Mononuclear cell (primary cell): Measurements from ENCODE around the gene HSPB9. TPM values are rescaled to one million over a fixed set of nuclear protein-coding genes. Genes with fewer than 3 reads are reported as not detected.
A peak's percentile ranks its signal among the peaks of the same experiment; 100 is the strongest.

Experiments used
- H3K27me3 ChIP-seq: 2 replicates; pipeline ENCODE4 v1.6.0; 2011; ENCODE audit warnings: low read length, control low read depth; ENCODE audit not compliant: insufficient read depth
- H3K4me1 ChIP-seq: 2 replicates; pipeline ENCODE4 v1.5.1; 2011; ENCODE audit warnings: mild to moderate bottlenecking, low read length, control low read depth; ENCODE audit not compliant: insufficient read depth
- H3K4me3 ChIP-seq: 2 replicates; pipeline ENCODE4 v1.5.1; 2011; ENCODE audit warnings: mild to moderate bottlenecking, low read length, moderate library complexity
- H3K9me3 ChIP-seq: 2 replicates; pipeline ENCODE4 v1.5.1; 2011; ENCODE audit warnings: low read depth, mild to moderate bottlenecking, control low read depth, low read length
- total RNA-seq: library from RNA; depleted of rRNA; stranded (reverse); fragments of >200 nt; gene quantifications from one replicate; pipeline ENCODE4 v1.2.3, GENCODE V29; 2012

Gene HSPB9
- total RNA-seq, 1 donor = not detected

DNA sequence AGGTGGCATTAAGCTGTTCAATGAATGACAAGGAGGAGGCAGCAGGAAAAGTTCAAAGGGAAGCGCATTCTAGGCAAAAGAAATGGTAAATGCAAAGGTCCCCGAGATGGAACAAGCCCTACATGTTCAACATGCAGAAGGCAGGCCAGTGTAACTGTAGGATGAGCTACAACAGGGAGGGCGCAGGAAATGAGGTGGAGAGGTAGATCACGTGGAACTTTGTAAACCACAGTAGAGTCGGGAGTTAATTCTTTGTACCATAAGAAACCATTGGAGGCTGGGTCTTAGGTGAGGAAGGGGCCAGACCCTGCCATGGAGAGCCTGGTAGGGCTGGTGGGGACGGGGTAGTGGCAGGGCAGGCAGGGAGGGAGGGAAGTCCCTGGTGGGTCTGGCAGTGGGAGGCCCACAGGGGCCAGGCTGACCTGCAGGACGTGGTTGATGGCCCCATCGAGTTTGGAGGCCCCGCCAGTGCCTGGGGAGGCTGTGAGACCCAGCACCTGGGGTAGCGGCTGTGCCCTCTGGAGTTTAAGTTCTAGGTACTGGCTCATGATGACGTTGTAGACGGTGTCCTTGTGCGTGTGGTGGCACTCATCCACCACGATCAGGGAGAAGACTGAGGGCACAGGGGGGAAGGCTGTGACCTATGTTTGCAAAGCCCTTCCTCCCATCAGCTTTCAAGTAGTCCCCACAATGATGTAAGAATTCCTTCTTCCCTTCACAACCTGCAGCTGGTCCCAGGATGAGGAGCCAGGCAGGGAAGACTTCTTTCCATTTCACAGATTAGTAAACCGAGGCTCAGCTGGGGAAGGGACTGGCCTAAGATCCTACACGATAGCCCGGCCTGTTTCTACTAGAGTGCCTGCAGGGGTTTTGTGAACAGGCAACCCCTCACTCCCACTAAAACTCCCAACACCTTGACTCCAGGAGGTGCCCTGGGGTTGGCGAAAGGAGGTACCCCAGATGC is 12.0 kb upstream of the HSPB9 start:
- H3K4me1 ChIP-seq = peaks cover 34% of the 10 kb centered on the region
- no peaks in the 10 kb centered on the region for H3K9me3 ChIP-seq
- no peak overlapping the region for H3K4me3 ChIP-seq
- H3K27me3 ChIP-seq = no peaks in the 10 kb centered on the region

DNA sequence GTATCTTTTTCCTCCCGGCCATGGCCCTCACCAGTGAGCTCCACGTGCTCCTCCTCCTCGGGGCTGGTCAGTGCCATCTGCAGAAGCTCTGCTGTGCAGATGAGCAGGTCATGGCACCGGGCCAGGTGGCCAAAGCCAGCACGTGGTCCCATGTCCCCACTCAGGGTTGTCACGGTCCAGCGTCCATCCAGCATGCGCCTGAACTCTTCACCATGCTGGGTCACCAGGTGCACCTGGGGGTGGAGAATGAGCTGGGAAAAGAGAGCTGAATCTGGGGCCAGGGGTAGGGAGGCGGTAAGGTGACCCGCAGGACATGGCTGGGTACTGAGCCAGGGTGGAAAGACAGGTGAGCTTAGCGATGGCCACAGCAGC is 11.4 kb upstream of the HSPB9 start:
- H3K4me3 ChIP-seq = no peak overlapping the region
- no peaks in the 10 kb centered on the region for H3K9me3 ChIP-seq
- H3K27me3 ChIP-seq = no peaks in the 10 kb centered on the region
- peaks cover 37% of the 10 kb centered on the region for H3K4me1 ChIP-seq

DNA sequence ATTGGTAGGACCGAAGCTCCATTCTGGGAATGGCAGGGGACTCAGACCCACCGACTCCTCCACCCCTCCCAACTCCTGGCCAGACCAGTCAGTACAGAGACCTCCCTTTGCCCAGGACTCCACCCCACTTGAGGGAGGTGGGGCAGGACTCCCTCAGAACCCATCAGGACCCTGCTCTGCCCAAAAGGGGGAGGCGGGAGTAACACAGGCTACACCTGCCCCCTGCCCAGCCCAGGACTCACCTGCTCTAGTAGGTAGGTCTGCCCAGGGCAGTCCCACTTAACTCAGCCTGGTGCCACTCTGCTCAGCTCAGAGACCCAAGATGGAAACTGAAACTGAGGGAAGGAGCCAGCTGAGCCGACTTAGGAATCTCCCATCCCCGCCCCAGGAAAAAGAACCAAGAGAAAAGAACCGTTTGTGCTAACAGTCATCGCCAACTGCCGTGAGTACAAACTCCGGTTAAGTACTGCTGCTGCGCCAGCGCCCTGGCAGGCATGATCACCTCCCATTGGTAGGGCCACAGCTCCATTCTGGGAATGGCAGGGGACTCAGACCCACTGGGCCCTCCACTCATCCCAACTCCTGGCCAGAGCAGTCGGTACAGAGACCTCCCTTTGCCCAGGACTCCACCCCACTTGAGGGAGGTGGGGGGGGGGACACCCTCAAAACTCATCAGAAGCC is 10.6 kb upstream of the HSPB9 start:
- H3K9me3 ChIP-seq = no peaks in the 10 kb centered on the region
- peaks cover 39% of the 10 kb centered on the region for H3K4me1 ChIP-seq
- peak overlapping the region; percentile 39 for H3K4me3 ChIP-seq
- no peaks in the 10 kb centered on the region for H3K27me3 ChIP-seq

DNA sequence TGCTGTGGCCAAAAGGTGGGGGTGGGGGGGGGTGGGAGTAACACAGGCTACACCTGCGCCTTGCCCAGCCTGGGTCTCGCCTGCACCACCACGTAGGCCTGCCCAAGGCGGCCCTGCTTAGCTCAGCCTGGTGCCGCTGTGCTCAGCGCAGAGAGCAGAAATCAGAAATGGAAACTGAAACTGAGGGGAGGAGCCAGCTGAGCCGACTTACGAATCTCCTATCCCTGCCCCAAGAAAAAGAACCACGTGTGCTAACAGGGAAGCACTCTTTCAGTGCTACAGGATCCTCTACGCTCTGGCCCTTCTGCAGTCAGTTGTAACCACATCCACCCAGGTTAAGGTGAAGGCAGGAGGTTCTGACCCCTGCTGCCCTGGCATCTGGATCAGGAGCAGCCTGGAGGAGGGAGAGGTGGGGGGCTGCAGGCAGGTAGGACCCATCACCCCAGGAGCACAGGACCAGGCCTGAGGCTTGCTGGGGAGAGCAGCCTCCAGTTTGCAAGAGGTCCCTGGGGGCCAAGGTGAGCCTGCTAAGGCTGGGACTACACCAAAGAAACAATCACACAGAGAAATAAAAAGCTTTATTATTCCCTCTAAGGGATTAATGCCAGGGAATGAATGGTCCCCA is 9.9 kb upstream of the HSPB9 start, which contains the start of gene DHX58:
Gene DHX58, minus strand, starts transcription at position 163 of the 625 bp plus-strand sequence. CDS start 822 bp downstream, outside the sequence.
- Histone ChIP-seq H3K4me1 (peaks cover 34% of the 10 kb centered on the region), H3K27me3 (no peaks in the 10 kb centered on the region), H3K4me3 (peak within 1 kb of the TSS; percentile 39), H3K9me3 (no peaks in the 10 kb centered on the region)

DNA sequence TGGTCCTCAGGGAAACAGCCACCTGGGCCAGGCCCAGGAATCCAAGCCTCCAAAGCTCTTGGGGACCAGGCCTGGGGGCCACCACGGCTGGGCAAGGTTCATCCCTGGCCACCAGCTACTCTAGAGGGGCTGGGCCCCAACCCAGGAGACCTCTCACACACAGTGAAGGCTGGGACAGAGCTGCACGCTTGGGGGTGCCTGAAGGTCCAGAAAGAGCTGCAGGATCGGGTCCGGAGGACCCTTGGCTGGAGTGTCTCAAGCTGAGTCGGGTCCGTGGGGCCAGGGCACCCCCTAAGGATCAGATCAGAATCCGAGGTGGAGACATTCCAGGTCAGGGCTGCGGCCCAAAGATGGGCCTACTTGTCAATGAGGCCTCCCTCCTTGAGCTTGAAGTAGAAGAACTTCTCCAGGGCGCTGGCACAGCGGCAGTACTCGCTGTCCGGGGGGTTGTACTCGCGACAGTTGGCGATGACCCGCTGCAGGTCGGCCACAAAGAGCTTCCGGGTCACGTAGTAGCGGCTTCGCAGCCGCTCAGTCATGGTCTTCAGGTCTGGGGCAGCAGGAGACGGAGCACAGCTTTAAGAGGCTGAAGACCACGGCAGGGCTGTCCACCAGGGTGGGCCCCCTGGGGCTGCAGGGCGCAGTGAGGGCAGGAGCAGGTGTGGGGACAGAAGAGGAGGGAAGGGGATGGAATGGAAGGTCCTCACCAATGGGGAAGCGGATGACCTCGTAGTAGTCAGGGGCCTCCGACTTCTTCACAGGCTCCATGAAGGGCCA is 9.1 kb upstream of the HSPB9 start:
- H3K4me3 ChIP-seq = no peak overlapping the region
- no peaks in the 10 kb centered on the region for H3K9me3 ChIP-seq
- peaks cover 30% of the 10 kb centered on the region for H3K4me1 ChIP-seq
- H3K27me3 ChIP-seq = no peaks in the 10 kb centered on the region

DNA sequence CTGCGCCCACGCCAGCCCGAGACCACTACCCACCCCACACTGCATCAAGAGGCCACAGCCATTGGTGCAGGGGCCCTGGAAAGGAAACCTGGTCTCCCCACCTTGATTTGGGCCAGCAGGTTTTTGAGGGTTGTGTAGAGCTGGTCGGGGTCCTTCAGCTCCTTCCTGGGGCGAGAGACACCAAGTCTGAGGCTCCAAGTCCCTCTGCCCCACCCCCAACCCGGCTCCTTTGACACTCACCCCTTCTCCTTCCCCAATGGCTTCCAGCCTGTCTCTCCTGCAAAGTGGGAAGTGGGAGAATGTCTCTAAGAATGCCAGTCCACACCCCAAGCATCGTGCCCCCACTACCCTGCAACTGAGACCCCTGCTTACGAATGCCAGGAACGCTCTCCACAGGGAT is 8.5 kb upstream of the HSPB9 start:
- H3K4me1 ChIP-seq = peaks cover 30% of the 10 kb centered on the region
- no peaks in the 10 kb centered on the region for H3K27me3 ChIP-seq
- H3K9me3 ChIP-seq = no peaks in the 10 kb centered on the region
- no peak overlapping the region for H3K4me3 ChIP-seq

DNA sequence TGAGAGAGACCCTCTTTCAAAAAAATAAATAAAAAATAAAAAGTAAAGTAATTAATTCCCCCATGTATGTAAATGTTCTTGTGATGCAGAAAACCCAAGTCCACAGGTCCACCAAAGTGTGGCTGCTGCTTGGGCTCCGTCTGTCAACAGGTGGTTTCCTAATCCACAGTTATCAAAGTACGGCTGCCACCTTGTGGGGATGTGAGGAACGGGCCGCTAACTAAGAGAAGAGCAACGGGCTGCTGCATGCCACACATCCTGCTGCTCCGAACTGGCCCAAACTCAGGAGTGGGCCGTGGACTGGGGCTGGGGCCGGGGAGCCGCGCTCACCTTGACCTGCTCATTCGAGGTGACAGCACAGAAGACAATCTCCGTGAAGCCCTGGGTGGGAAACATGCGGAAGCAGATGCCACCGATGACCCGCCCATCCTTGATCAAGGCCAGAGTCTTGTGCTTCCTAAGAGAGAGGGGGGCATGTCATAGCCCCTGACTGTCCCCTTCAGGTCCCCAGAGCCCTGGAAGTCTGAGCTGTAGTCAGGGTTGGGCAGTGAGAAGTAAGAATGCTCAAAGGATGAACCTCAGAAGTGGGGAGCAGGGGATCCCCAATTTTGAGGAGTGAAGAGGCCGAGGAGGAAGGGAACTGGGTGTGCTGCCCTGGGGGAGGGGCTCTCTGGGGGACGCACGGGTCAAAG is 5.8 kb upstream of the HSPB9 start:
- H3K4me3 ChIP-seq = no peak overlapping the region
- no peaks in the 10 kb centered on the region for H3K9me3 ChIP-seq
- H3K27me3 ChIP-seq = no peaks in the 10 kb centered on the region
- H3K4me1 ChIP-seq = peaks cover 36% of the 10 kb centered on the region

DNA sequence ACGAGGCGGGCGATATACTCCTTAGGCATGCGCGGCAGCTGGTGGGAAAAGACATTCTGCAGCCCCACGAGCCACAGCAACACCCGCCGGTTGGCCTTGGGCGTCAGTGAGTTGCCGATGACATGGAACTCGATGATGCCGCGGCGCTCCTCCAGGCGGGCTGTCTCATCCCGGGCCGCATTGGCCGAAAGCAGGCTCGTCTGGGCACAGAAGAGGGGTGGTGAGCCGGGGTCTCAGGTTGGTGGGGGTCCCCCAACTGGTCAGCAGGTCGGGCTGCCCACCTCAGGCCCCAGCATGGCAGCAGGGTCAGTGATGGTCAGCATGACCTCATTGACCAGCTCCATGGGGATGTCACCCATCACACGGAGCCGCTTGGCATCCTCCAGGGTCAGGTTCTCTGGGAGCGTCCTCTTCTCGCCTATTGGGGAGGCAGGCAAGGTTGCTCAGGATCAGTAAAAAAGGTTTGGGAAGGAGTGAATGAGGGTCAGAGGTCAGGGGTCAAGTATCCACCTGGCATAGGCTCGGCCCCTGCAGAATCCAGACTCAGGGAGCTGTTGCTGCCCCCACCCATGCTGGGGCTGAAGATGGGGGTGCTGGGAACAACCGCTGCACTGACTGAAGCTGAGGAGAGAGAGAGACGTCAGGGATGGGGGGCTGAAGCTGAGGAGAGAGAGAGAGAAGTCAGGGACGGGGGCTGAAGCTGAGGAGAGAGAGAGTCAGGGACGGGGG is 5.0 kb upstream of the HSPB9 start:
- Histone ChIP-seq H3K9me3 (no peaks in the 10 kb centered on the region), H3K4me1 (peaks cover 32% of the 10 kb centered on the region), H3K4me3 (no peak overlapping the region), H3K27me3 (no peaks in the 10 kb centered on the region)

DNA sequence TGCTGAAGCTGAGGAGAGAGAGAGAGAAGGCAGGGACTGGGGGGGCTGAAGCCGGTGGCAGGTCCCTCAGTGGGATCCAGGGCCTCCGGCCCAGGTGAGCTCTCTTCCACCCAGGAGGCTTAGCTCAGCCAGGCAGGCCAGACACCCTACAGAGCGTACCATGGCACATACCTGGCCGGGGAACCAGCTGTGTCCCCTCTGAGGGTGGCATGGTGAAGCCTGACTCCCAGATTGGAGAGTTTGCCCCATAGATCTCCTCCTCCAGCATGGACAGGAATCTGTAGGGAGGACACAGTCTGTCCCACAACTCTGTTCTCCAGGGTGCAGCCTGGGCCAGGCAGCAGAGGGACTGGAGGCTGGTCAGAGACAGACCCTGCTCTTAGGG is 4.5 kb upstream of the HSPB9 start:
- H3K9me3 ChIP-seq = no peaks in the 10 kb centered on the region
- no peaks in the 10 kb centered on the region for H3K27me3 ChIP-seq
- peaks cover 26% of the 10 kb centered on the region for H3K4me1 ChIP-seq
- H3K4me3 ChIP-seq = no peak overlapping the region

DNA sequence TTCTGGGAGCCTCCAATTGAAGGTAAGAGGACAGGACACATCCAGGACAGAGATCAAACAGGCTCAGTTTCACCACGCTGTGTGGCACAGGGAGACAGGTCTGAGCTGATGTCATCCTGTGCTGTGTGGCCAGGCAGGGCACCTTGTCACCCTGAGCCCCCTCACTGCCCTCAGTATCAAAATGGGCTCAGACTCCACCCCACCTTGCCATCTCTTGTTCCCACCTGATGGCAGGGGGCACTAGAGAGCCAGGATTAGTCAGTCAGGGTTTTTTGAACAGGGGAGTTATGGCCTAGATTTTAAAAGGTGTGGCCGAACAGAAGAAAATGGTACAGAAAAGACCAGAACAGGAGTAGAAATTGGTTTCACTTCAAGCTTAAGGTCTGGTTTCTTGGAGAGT is 4.1 kb upstream of the HSPB9 start:
- Histone ChIP-seq H3K9me3 (no peaks in the 10 kb centered on the region), H3K27me3 (no peaks in the 10 kb centered on the region)

DNA sequence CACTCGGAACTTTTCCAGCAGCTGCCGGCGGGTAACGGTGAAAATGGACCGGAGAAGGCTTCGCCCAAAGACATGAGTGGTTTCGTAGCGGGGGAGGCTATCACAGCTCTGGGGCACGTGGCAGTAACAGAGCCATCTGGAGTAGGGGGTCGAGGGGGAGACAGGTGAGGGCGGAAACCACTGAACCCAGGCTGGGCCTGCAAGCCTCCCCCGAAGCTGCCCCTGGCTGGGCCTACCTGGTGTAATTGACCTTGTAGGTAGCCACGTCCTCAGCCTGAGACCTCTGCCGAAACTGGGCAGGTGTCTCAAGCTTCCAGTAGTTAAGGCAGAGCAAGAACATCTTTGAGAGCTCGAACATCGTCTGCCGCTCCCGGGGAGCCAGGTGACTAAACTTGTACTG is 3.3 kb upstream of the HSPB9 start:
- no peak overlapping the region for H3K4me3 ChIP-seq
- peaks cover 23% of the 10 kb centered on the region for H3K4me1 ChIP-seq
- no peaks in the 10 kb centered on the region for H3K9me3 ChIP-seq
- H3K27me3 ChIP-seq = no peaks in the 10 kb centered on the region

More for the DNA sequence above, 4.1 kb upstream of the HSPB9 start:
- Histone ChIP-seq H3K4me1 (peaks cover 23% of the 10 kb centered on the region), H3K4me3 (no peak overlapping the region)

DNA sequence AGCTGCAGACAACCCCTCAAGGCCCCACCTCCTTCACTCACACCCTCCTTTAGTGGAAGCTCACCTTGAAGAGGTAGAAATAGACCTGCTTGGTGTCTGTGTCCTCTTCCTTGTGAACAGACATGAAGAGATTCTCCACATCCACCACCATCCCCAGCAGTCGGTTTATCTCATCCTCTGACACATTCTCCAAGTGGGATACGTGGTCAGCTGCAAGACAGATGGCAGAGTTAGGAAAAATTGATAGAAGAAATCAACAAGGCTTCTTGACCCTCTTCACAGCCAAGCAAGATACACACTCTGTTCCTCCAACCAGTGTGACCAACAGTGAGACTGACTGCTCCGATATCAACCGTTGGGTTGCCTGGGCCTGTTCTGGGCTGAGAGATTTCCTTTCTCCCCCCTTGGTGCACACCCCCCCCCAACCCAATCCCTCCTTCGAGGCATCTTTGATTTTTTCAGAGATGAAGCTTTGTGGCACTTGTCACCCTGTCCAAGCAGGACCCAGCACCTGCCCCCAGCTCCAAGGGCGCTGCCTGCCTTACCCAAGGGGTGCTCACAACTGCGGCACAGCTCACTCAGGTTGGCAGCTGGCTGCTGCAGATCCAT is 2.3 kb upstream of the HSPB9 start:
- no peaks in the 10 kb centered on the region for H3K27me3 ChIP-seq
- H3K4me3 ChIP-seq = no peak overlapping the region
- H3K4me1 ChIP-seq = peaks cover 23% of the 10 kb centered on the region
- no peaks in the 10 kb centered on the region for H3K9me3 ChIP-seq
